Measurements from ENCODE around the gene UQCRQ.

Gene UQCRQ

DNA sequence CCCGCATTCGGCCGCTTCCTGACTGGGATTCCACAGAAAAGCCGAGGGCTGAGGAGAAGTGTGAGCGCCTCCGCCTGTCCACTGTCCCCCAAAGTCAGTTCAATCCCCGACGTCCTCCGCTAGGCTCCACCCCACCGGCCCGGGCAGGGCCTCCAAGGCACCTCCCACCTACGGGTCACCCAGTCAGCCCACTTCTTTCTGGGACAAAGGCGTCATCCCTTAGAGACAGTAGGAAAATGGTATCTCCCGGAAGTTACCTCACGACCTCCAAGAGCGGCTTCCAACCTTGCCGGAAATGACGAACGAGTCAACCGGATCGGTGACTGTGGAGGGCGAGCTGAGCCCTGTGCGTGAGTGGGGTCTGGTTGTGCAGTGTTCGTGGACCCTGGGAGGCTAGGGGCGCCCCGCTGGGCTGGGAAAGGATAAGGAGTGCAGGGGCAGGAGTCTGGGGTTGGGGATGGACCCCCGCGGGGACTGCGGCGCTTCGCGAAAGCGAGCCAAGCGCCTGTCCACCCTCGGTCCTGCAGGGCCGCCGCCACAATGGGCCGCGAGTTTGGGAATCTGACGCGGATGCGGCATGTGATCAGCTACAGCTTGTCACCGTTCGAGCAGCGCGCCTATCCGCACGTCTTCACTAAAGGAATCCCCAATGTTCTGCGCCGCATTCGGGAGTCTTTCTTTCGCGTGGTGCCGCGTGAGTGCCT is at the start of gene UQCRQ, which contains the start of gene GDF9:
TSS of gene UQCRQ (plus strand) at position 301 of the 704 bp plus-strand sequence. CDS start at position 541, 240 bp downstream.
TSS of gene GDF9 (minus strand) at position 128 of the 704 bp plus-strand sequence. CDS start 1,936 bp downstream, outside the sequence.
- peak; percentile 67 to 82 for DNase-seq (ENCODE audit: low read depth in 2 of 2, low spot score in 1 of 2)

DNA sequence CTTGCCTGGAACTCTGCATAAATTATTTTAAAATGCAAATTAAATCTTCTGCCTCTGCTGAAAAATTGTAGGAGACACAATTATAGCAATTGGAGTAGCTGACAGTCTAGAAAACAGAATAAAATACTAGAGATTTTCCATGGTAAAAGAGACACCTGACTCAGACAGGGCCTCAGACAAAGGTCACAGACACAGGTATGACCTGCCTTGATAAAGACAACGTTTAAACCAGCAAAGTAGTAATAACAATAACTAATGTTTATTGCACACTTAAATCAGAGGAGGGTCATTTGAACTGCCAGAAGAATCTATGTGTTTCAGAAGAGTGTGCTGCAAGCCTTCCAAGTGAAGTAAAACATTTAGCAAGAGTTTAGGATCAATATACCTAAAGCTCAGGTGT is 49.4 kb upstream of the UQCRQ start:
- no peak for DNase-seq (ENCODE audit: low read depth in 2 of 2, low spot score in 1 of 2)

DNA sequence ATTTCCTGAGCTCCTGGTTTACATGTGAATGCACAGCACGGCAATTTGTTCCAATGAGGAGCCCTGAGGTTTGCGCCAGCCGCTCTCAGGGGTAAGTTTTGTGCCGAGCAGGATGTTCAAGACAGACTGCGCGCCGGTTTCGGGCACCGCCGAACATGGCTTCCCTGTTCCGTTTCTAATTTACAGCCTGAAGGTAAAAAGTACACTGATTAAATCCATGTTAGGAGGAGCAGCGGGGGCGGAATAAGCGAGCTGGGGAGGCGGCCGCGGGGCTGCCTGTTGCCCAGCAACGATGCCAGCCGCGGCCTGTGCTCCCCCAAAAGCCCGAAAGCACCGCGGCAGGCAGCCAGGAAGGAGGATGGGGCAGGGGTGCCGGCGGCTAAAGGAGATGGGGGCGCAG is 47.0 kb upstream of the UQCRQ start:
- DNase-seq (ENCODE audit: low read depth in 2 of 2, low spot score in 1 of 2) = no peak

DNA sequence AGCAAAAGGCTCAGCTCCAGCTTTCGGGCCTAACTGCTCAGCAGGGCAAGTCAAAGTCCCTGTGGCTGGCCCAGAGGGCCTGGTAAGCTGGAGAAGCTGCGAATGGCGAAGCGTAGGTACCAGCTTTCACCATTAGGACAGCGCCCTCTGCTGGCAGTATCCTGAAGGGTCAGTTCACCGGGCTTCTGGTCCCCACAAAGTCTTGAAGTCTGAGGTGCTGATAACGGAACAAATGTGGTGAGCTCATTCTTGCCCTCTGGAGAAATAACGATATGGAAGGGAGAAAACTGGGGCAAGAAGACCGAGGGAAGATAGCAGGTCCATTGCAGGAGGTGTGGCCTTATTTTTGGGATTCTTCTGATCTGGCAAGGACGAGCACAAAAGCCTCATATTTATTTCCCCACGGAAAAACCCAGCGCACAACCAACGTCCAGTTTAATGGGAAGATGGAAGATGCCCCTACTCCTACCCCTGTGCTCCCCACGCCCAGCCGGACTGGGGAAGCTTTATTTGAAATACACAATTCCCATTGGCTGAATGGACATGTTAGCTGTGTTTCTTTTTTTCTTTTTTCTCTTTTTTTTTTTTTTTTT is 46.2 kb upstream of the UQCRQ start:
- peak; percentile 79 to 88 for DNase-seq (ENCODE audit: low read depth in 2 of 2, low spot score in 1 of 2)

DNA sequence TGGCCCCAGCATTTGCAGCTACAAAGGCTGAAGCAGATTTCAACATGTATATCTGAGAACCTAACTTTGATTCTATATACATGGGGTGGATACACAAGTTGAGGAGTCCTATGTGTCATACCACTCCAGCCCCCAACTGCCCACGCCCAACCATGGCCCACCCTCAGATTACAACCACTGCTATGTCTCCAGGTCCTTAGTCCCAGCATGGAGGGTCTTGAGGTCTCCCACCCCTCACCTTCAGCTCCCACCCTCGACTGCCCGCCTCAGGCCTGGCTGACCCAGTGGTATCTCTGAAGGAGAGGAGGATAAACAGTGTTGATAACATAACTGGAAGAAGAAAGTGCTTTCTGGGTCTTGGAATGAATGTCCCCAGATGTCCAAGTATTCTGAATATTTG is 45.1 kb upstream of the UQCRQ start:
- DNase-seq (ENCODE audit: low read depth in 2 of 2, low spot score in 1 of 2) = no peak

DNA sequence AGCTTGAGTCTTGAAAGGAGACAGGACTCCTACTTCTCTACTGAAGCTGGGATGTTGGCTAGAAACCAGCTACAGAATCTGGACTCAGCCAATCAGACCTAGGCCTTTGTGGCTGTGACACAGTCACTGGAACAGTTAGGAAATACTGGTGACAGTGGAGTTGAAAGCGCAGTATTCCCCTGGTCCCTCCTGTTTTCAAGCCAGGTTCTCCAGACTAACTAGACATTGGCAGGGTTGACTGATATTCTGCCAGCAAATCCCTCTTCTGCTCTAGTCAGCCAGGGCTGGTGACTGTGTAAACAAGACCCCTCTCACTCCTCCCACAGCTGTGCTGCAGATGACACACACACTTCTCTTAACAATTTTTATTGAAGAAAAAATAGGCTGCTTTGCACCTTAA is 44.7 kb upstream of the UQCRQ start:
- DNase-seq (ENCODE audit: low read depth in 2 of 2, low spot score in 1 of 2) = no peak

DNA sequence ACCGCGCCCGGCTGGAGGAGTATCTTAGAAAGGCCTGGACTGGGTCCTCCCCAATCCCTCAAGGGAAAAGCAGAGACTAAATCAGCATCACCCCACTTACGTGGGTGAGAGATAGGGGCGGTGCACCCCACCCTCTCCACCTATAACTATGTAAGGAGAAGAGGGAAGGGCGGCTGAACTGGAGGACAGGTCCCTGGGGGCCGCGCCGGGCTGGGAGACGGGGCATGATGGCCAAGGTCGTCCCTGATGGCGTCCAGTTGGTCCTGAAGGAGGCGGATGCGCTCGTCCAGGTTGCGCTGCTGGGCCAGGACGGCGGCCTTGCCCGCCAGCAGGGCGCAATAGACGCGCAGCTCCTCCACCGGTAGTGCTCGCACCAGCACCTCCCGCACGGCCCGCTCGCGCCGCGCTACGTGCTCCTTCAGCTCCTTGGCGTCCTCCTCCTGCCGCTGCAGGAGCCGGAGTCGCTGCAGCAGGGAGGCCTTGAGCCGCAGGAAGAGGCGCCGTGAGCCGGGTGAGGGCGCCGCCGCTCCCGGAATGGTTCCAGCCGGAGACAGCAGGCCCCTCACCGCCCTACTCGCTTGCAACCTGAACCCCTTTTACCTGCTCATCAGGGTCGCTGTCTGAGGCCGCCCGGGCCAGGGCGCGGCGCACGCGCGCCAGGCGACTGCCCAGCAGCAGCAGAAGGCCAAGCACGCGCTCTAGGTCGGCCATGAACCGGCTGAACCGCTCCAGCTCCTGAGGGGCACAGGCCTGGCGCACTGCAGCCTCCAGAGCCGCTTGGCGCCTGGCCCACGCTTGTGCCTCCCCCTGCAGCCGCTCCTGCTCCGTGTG is 43.6 kb upstream of the UQCRQ start:
- no peak for DNase-seq (ENCODE audit: low read depth in 2 of 2, low spot score in 1 of 2)

DNA sequence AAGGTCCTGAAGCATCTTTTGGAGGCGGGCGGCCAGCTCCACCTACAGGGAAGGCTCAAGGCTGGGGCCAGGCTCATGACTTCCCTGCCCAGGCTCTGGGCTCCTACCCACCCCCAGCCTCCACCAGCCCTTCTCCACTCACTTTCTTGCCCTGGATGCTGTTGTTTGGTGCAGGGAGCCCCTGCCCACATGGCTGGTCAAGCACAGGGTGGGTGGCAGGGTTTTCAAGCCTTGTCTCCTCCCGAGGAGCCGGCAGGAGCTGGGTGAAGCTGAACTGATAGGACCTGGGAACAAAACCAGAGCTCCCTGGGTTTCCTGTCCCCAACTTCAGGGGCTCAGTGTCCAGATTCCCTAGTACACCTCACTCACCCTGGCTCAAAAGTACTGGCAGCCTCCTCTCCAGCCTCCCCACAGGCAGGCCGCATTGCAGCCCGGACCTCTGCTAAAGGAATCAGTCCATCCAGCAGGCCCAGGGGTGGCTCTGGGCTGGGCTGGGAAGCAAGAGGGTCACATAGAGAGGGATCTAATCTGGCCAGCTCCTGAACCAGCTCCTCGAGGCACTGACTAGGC is 42.9 kb upstream of the UQCRQ start:
- no peak for DNase-seq (ENCODE audit: low read depth in 2 of 2, low spot score in 1 of 2)

DNA sequence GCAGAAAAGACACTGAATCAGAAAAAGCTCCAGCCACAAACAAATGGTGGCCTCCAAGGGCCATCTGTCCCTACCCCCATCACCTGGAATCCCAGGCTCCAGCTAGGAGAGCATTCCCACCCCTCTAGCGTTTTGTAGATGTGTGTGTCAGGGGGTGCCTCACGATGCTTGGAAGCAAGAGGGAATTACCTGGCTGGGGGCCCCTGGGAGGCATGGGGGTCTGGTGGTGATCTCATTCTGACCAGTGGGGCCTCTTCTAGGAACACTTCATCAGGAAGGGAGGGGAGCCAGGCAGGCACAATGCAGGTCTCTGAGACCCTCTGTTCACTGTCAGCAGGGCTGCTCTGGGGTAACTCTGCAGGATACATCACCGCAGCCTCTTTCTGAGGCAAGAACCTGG is 42.0 kb upstream of the UQCRQ start:
- DNase-seq (ENCODE audit: low read depth in 2 of 2, low spot score in 1 of 2) = no peak

DNA sequence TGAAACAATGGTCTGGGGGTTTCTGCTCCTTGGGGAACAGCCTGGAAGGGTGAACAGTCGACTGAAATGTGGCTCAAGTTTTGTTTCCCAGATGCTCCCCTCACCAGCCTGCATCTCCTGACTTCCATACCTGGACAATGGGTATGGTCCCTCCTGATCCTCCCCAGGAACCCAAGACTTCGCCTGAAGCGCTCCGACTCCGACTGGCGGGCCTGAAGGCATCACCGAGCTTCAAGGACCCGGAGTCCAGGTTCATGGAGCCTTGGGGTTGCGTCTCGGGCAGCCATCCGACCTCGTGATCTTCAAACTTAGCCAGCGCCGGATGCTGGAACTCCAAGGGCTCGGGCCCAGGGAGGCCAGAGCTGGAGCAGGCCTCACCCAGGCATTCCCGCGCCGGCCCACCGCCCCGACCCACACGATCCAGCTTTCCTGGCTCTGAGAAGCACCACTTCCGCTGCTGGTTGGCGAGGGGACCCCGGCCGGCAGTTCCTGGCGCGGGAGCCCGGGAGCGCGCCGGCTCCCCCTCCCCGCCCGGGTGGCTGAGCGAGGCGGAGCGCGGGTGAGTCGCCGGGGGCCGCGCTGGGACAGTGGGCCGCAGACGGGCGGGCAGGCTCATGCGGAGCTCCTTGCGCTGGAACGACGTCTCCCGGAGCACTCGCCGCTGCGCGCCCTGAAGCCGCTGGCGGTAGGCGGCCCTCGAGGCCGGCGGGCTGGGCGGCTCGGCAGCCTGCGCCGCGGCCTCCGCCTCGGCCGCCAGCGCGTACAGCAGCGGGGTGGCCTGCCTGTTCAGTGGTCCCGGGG is 41.2 kb upstream of the UQCRQ start:
- no peak for DNase-seq (ENCODE audit: low read depth in 2 of 2, low spot score in 1 of 2)

DNA sequence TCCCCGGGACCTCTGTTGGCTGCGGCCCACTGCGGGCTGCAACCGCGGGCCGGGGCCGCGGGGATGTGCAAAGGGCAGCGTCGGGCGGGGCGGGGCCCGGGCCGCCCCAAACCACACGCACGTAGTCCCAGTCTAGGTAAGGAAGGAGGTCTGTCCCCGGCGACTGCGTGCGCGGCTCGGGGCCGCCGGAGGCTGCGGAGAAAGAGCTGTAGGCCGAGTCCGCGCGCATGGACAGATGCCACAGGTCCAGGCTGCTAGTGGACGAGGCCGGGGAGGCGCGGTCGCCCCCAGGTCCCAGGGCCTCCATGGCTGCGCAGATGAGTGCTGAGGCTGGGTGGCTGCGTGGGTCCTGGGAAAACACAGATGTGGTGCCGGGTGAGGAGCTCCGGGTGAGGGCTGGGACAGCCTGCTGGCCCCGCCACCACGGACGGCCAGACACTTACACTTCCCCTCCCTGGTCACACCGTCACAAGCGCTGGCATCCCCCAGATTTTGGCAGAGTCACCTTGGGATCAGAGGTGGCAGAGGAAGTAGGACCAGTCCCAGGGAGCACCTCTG is 40.5 kb upstream of the UQCRQ start:
- DNase-seq (ENCODE audit: low read depth in 2 of 2, low spot score in 1 of 2) = no peak

DNA sequence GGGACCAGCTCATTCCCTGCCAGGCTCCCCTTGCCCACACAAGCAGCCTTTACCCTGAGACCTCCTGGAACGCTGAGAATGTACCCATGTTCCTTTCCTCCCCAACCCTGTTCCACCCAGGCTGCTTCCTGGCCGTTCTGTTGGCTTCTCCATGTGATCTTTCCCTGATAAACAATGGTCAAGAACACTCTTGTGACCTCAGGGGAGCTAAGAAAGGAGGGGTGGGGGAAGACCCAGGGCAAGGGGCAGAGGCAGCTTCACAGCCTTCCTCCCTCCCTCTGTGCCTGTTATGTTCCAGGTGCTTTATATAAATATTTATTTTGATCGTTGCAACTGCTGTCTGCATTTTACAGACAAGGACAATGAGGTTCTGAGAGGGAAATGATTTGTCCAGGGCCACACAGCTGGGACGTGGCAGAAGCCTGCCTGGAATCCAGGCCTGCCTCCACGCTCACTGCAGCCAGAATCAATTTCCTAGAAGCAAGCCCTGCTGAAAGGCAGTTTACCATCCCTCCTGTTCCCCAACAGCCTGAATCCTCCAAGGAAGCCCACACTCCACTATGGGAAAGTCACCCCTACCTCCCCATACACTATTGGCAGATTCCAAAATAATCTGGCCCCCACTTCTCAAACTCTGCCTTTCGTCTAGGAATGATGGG is 39.9 kb upstream of the UQCRQ start:
- no peak for DNase-seq (ENCODE audit: low read depth in 2 of 2, low spot score in 1 of 2)

DNA sequence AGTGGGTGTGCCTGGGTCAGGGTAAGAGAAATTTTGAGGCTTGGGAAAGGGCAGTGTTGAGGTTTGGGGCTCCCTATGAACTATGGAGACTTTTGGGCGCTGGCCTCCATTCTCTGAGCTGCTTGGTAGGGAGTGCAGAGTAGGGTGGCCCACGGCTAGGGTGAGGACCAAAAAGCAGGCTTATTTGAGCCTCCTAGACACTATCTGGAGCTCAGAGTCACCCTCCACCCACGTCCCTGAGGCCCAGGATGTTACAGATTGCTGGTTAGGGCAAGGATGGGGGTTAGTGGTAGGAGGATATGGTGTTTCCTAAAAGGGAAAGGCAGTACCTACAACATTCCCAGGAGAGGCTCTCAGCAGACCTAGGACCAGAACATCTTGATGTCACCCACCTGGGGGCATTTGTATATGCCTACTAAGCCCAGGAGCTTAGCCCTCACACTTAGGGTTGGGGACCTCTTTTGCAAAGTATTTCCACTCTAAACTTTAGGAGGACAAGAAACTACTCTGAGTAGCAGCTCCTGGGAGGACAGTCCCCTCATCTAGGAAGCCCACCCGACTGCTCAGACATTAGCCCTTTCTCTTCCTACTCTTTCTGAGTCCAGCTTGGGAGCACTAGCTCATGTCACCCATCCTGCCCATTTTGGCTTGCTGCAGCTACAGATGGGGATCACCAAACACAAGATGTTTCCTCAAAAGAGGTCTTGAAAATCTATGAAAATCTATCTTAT is 38.3 kb upstream of the UQCRQ start:
- no peak for DNase-seq (ENCODE audit: low read depth in 2 of 2, low spot score in 1 of 2)

DNA sequence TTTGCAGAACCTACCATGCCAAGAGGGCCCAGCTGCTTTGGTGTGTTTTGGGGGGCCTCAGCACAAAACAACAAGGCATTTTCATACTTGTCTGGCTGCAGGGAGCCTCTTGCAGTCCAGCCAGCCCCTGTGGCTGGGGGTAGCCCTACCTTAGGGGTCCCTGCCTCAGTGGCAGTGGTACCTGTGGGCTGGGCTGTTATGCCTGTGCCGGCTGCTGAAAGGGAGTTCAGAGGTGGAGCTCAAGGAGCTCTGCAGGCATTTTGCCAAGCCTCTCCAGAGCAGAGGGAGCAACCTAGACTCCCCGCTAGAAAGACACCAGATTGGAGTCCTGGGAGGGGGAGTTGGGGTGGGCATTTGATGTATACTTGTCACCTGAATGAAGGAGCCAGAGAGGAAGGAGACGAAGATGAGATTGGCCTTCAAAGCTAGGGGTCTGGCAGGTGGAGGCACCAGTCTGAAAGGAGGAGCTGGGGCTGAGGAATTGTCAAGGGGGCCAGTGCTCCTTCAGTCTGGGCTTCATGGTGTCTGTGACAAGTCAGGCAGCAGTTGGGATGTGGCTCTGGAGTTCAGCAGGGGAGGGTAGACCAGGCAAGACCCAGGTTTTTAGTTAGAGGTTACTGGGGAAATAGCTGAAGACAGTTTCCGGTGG is 37.5 kb upstream of the UQCRQ start:
- DNase-seq (ENCODE audit: low read depth in 2 of 2, low spot score in 1 of 2) = no peak

DNA sequence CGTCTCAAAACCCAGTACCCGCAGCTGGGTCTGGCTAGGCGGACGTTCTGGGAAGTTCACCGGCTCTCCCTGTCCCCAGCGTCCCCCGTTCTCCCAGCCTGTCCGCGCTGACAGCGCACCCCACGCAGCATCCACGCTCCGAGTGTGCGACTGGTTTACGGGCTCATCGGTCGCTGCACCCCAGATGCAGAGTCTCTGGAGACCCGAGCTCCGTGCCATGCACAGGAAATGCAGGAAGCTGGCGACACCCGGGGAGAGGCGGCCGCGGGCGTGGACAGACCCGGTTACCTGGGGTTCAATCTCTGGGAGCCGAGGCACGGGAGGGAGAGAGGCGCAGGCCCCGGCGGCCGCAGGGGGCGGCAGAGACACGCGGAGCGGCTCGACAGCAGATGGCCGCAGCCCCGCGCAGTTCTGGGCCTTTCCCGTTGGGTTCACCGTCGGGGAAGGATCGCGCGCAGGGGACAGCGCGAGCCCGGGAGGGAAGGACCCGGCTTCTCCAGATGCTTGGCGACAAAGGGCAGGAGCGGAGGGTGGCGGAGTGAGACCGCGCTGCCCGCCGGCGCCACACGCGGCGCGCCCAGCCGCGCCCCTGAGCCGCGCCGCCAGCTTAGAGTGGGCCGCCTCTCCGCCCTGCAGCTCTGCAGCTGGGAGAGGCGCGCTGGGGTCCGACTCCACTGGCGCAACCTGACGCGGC is 36.6 kb upstream of the UQCRQ start:
- DNase-seq (ENCODE audit: low read depth in 2 of 2, low spot score in 1 of 2) = peak; percentile 33 to 44

DNA sequence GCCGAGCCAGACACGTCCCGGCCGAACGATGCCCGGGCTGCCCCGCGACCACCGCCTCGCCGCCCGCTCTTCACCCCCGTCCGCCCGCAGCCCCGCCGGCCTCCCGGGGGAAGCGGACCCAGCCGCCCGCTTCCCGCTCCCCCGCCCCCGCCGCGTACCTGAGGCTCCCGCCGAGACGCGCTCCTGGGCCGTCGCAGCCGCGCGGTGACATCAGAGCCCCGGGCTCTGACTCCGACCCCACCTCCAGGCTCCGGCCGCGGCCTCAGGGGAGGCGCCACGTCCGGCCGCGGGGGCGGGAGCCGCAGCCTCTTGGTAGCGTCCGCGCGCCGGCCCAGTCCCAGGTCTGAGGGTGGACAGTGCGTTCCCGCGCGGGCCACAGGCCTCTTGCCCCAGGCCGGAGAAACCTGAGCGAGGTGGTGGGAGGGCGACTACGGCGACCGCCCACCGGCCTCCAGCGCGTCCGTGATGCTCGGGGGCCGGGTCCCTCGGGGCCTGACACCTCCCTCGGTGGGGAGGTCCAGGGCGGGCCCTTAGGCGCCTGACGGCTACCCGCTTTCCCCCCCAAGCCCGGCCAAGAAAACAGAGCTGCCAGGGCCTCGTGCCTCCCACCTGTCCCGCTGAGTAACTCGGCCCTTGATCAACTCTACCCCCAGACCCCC is 35.9 kb upstream of the UQCRQ start, which contains the start of gene SHROOM1:
TSS of gene SHROOM1 (minus strand) at position 212 of the 659 bp plus-strand sequence. CDS start 4,507 bp downstream, outside the sequence.
- DNase-seq (ENCODE audit: low read depth in 2 of 2, low spot score in 1 of 2) = no peak

DNA sequence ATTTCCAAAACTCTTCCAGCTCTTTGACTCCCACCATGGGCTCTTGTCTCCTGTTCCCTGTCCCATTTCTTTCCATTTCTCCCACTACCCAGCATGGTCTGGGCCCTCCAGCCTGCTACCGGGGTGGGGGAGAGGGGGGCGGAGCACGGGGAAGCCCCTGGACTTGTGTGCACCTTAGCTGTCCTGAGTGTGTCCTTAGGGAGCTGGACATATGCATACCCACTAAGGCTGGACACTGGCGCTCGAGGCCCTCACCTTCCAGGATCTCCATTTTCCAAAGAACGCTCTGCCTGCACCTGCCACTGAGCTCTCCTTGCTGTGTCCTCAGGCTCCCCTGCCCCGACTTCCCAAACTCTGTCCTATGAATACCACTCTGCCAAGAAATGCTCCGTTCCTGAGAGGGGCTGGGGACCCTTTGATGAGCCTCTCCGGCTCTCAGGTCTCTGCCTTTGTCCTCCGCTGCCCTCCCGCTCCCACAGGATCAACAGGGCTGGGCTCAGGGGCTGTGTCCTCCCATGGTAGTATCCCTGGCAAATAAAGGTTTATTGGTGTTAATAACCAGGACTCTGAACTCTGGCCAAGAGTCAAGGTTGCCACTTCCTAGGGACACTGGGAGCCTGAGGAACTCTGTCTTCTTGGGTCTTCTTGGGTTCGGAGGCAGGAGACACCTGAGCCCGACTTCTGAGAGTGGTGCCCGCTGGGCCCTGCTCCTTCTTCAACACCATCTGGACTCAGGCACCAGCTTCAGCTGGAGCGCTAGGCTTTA is 35.2 kb upstream of the UQCRQ start:
- DNase-seq (ENCODE audit: low read depth in 2 of 2, low spot score in 1 of 2) = no peak
